ENCODE data around the gene DOCK10. TPM values are rescaled to one million over a fixed set of nuclear protein-coding genes. Genes with fewer than 3 reads are reported as not detected.

The DOCK10 gene
- total and polyA plus RNA-seq, 7 donors: 3.0 to 11.4 (median 5.4) TPM

- Histone ChIP-seq H3K27ac (no peak overlapping the region), H3K4me3 (no peak overlapping the region), H3K36me3 (no peaks in the 10 kb centered on the region), H3K27me3 (no peaks in the 10 kb centered on the region), H3K4me1 (no peaks in the 10 kb centered on the region), H3K9me3 (no peaks in the 10 kb centered on the region)
- DNase-seq: no peak
- no peak for TF ChIP-seq CTCF (IDR thresholded peaks at IDR 0.05)
- TF ChIP-seq POLR2AphosphoS5 (IDR thresholded peaks at IDR 0.05): no peak
- no peak for TF ChIP-seq POLR2A (IDR thresholded peaks at IDR 0.05)
- no peak for TF ChIP-seq EP300 (IDR thresholded peaks at IDR 0.05)
- 56 to 67% methylated on average over 4 of the region's 4 CpGs for WGBS, 2 donors
- intact Hi-C loops (cut with DNase I): no loop called here
These were observed 159.7 kb downstream of the DOCK10 start for GRCh38 chr2:224882291-224883171.

GRCh38 chr2:224881846-224882245, 160.4 kb downstream of the DOCK10 start:
- Histone ChIP-seq H3K4me1 (no peaks in the 10 kb centered on the region), H3K27me3 (no peaks in the 10 kb centered on the region), H3K36me3 (no peaks in the 10 kb centered on the region), H3K4me3 (no peak overlapping the region), H3K9me3 (no peaks in the 10 kb centered on the region), H3K27ac (no peak overlapping the region)
- TF ChIP-seq EP300 (IDR thresholded peaks at IDR 0.05): no peak
- no peak for TF ChIP-seq POLR2A (IDR thresholded peaks at IDR 0.05)
- no peak for TF ChIP-seq CTCF (IDR thresholded peaks at IDR 0.05)
- TF ChIP-seq POLR2AphosphoS5 (IDR thresholded peaks at IDR 0.05): no peak
- intact Hi-C loops (cut with DNase I): no loop called here
- DNase-seq: no peak
- 81 to 94% methylated on average over 1 of the region's 1 CpG for WGBS, 2 donors

GRCh38 chr2:224876522-224876921, 165.7 kb downstream of the DOCK10 start:
- Histone ChIP-seq H3K4me3 (no peak overlapping the region), H3K27ac (no peak overlapping the region), H3K27me3 (no peaks in the 10 kb centered on the region), H3K4me1 (no peaks in the 10 kb centered on the region), H3K9me3 (no peaks in the 10 kb centered on the region), H3K36me3 (no peaks in the 10 kb centered on the region)
- 79 to 91% methylated on average over 6 of the region's 6 CpGs for WGBS, 2 donors
- intact Hi-C loops (cut with DNase I): no loop called here
- TF ChIP-seq EP300 (IDR thresholded peaks at IDR 0.05) (no peak), POLR2A (IDR thresholded peaks at IDR 0.05) (no peak)
- DNase-seq: no peak

- Histone ChIP-seq H3K36me3 (no peaks in the 10 kb centered on the region), H3K4me3 (no peak overlapping the region), H3K9me3 (no peaks in the 10 kb centered on the region), H3K4me1 (no peaks in the 10 kb centered on the region), H3K27ac (no peak overlapping the region), H3K27me3 (no peaks in the 10 kb centered on the region)
- no peak for DNase-seq
- TF ChIP-seq POLR2AphosphoS5 (IDR thresholded peaks at IDR 0.05) (no peak), CTCF (IDR thresholded peaks at IDR 0.05) (no peak), POLR2A (IDR thresholded peaks at IDR 0.05) (no peak), EP300 (IDR thresholded peaks at IDR 0.05) (no peak)
- WGBS, 2 donors: 83 to 95% methylated on average over 2 of the region's 2 CpGs
- intact Hi-C loops (cut with DNase I): no loop called here
These were observed 166.4 kb downstream of the DOCK10 start for GRCh38 chr2:224875841-224876240.

- 96 to 97% methylated on average over 1 of the region's 1 CpG for WGBS, 2 donors
- no peaks in the 10 kb centered on the region for H3K9me3 ChIP-seq
- H3K4me1 ChIP-seq: no peaks in the 10 kb centered on the region
- no peaks in the 10 kb centered on the region for H3K27me3 ChIP-seq
- no peaks in the 10 kb centered on the region for H3K36me3 ChIP-seq
- H3K27ac ChIP-seq: no peak overlapping the region
- intact Hi-C loops (cut with DNase I): no loop called here
- DNase-seq: no peak
- H3K4me3 ChIP-seq: no peak overlapping the region
- TF ChIP-seq POLR2AphosphoS5 (IDR thresholded peaks at IDR 0.05) (no peak), CTCF (IDR thresholded peaks at IDR 0.05) (no peak), POLR2A (IDR thresholded peaks at IDR 0.05) (no peak), EP300 (IDR thresholded peaks at IDR 0.05) (no peak)
These were observed 167.1 kb downstream of the DOCK10 start for GRCh38 chr2:224875153-224875552.

Data from sigmoid colon (tissue), 7 donors.